GM19193 (cell line): ENCODE measurements around the gene SLC37A4.

ENCODE experiments used
- POLR2A ChIP-seq: IDR thresholded peaks from 4 replicates; pipeline ENCODE4 v1.6.1; 2011; ENCODE audit not compliant: insufficient read depth, insufficient read length; ENCODE audit errors: extremely low read depth

SLC37A4 gene

DNA sequence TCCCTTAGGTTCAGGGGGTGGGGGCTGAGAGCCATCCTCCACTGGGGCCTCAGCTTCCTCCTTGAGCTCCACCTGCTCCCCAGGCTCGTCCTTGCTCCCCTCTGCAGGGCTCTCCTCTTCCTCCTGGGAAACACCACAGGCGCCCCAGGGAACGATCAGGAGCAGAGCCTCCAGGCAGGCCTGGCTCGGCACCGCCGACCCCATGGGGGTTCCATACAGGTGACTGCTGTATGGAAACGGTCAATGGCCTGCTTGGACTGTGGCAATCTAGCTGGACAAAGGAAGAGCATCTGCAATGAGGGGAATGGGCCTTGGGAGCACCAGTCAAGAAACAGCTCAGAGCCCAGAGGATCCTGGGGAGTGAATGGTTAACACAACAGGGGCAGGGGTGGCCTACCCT lies 18.4 kb upstream of the SLC37A4 start:
- TF ChIP-seq POLR2A, result no peak

DNA sequence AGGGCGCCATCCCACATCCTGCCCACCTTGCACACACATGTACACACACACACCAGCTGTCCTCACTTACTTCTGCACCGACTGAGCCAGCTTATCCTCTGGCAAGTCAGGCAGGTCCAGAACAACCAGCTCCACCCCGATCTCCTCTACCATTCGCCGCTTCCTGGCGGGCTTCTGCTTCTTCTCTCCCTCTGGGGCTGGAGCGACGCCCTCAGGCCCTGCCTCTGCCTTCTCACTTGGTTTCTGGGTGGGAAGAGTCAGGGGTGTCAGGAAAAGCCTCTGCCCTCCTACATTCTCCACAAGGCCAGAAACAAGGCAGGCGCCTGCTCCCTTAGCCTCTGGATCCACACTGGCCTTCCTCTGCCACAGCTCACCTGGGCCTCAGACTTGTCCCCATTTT lies 18.0 kb upstream of the SLC37A4 start:
- no peak for TF ChIP-seq POLR2A

DNA sequence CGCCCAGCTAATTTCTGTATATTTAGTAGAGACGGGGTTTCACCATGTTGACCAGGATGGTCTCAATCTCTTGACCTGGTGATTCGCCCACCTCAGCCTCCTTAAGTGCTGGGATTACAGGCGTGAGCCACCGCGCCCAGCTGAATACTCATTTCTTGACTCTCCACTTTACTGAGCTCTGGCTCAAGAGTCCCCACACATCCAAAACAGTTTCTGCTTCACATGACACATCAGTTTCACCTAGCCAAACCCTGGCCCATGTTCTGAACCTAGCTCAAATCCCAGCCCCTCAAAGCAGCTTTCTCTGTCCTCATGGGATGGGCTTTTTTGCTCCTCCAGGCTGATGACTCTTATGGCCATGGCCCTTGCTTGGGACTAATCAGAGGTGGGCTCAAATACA lies 16.5 kb upstream of the SLC37A4 start:
- TF ChIP-seq POLR2A, result no peak

DNA sequence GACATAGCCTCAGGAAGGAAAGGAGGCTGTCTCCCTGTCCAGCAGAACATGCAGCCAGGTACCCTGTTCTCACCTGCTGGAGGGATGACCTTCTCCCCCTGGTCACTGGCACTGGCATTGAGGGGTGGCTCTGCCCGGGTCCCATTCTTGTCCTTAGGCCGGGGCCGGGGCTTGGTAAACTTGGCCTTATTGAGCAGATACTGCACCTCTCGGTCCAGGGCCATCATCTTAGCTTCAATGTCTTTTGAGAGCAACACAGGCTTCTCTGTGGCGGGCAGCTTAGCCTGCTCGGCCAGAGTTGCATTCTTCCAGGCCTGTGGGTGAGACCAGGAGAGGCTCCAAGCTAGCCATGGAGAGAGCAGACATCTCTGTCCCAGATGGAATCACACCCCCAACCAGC lies 15.8 kb upstream of the SLC37A4 start:
- no peak for TF ChIP-seq POLR2A

DNA sequence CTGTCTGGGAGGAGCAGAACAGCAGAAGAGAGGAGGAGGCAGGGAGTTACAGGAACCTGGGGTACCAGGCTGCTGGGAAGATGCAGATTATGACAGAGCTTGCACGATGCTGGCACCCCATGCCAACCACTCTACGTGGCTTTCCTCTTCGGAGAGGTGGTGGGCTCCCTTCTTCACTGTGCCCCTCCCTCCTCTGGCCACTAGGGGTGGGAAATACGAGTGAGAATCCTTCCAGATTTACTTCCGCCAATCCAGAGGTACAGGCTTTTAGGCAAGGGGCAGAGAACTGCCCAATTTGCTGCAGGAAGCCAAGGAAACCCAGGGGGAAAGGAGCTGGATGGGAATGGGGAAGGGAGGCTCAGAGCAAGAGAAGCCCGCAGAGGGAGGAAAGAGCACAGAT lies 14.0 kb upstream of the SLC37A4 start:
- TF ChIP-seq POLR2A, result no peak

DNA sequence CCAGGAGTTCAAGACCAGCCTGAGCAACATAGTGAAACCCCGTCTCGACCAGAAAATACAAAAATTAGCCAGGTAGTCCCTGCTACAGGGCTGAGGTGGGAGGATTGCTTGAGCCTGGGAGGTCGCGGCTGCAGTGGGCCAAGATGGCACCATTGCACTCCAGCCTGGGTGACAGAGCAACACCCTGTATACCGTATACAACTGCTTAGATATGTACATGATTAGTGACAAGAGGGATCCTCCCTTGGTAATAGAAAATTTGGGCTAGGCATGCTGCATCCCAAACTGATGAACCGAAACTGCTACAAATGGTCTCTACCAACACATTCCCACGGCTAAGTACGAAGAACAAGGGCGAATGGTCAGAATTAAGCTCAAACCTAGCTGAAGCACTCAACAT lies 12.2 kb upstream of the SLC37A4 start:
- no peak for TF ChIP-seq POLR2A

DNA sequence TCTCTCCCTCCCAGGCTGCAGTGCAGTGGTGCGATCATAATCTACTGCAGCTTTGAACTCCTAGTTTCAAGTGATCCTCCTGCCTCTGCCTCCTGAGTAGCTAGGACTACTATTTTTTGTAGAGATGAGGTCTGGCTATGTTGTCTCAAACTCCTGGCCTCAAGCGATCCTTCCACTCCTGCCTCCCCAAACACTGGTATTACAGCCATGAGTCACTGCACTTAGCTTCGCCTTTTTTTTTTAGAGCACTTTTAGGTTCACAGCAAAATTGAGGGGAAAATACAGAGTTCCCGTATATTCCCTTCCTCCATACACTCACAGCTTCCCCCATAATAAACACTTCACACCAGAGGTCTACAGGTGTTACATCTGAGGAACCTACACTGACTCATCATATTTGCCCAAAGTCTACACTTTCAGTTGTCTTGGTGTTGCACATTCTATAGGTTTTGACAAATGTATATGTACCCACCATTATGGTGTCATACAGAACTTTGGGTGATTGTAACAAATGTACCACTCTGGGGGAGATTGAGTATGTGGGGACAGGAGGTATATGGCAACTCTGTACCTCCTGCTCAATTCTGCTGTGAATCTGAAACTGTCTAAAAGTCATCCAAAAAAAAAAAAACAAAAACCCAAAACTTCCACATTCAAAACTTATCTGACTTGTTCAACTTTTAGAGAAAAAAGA lies 11.3 kb upstream of the SLC37A4 start:
- TF ChIP-seq POLR2A, result no peak

DNA sequence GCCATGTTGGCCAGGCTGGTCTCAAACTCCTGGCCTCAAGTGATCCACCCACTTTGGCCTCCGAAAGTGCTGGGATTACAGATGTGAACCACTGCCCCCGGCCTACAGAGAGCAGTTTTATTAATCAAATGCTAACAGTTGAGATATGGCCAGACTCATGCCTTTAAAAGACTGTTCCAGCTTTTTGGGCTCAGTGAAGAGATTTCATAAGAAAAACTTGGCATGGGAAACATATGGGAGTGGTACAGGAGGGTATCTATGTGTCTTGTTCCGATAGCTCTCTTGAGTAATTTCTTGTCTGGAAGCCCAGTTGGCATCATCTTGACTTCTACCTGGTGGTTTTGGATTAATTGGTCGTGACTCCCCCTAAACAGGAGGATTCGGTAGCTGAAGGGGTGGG lies 8.2 kb upstream of the SLC37A4 start:
- no peak for TF ChIP-seq POLR2A

DNA sequence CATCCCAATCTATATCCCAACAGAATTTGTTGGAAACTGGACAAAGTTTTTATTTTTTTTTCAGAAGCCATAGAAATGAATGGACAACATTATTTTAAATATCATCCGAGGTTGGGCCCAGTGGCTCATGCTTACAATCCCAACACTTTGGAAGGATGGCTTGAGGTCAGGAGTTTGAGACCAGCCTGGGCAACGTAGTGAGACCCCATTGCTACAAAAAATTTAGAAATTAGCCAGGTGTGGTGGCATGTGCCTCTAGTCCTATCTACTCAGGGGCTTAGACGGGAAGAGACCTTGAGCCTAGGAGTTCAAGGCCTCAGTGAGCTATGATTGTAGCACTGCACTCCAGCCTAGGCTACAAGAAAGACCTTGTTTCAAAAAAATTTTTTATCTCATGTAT lies 4.1 kb upstream of the SLC37A4 start:
- no peak for TF ChIP-seq POLR2A

DNA sequence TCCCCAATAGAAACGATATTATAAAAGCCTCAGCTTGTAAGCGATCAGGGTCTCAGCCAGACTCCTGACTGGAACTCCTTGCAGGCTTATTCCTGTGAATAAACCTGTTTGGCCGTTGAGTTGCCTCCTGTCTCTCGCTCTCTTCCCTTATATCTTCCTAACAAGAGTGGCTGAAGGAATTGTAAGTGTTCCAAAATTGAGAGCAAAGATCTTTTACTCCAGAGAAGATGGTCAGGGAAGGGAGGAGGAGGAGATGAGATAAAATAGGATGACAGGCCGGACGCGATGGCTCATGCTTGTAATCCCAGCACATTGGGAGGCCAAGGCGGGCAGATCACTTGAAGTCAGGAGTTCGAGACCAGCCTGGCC lies 1.2 kb upstream of the SLC37A4 start:
- no peak for TF ChIP-seq POLR2A

DNA sequence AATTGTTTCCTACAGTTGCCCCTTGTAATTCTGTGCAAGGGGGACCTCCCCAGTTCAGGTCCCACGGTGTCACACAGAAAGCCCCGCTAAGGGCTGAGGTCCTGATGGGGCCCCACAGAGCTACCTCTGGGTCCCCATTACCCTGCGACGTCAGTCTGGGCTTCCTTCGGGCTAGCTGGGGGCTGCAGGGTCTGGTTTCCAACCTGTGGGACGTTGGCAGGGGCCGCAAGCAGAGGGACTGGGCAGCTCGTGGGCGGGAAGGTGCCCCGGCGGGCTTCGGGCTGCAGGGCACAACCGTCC lies 698 bp downstream of the SLC37A4 start:
- no peak for TF ChIP-seq POLR2A

DNA sequence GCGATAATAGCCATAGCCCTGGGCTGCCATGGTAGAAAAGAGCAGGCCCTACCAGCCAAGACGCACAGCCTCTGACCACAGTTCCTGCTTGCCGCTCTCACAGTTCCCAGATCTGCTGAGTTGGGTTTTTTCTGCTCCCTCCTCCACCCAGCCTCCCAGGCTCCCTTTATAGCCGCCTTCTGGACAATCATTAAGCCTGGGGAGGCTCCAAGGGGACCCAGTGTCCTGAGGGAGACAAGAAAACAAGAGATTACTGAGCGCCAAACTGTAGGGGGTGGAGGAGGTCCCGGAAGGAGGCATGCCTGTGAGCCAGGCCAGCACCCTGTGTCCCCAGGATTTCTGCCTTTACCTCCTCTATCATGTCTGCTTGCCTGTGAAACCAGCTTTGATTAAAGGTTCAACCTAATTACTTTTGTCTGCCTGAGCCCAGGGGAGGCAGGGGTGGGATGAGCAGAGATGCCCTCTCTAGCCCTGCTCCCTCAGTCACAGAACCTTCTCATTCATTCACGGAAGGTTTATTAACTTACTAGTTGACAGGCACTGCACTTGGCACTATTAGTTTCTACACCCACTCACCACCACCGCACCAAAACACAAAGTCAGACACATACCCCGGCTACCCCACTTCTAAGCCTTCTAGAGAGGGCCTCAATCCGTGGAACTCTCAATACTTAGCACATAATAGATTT lies 1.2 kb downstream of the SLC37A4 start:
- TF ChIP-seq POLR2A, result no peak

DNA sequence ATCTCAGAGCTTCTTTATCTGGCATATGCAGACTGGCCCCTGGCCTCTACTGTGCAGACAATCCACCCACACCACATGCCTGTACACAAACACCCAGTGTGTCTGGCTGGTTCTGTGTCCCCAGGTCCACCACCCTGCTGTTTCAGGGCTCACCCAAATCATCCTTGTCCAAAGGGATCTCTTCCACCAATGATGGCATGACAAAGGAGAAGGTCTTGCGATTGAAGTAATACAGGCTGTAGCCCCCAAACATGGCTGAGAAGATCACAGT lies 1.7 kb downstream of the SLC37A4 start:
- TF ChIP-seq POLR2A, result no peak

DNA sequence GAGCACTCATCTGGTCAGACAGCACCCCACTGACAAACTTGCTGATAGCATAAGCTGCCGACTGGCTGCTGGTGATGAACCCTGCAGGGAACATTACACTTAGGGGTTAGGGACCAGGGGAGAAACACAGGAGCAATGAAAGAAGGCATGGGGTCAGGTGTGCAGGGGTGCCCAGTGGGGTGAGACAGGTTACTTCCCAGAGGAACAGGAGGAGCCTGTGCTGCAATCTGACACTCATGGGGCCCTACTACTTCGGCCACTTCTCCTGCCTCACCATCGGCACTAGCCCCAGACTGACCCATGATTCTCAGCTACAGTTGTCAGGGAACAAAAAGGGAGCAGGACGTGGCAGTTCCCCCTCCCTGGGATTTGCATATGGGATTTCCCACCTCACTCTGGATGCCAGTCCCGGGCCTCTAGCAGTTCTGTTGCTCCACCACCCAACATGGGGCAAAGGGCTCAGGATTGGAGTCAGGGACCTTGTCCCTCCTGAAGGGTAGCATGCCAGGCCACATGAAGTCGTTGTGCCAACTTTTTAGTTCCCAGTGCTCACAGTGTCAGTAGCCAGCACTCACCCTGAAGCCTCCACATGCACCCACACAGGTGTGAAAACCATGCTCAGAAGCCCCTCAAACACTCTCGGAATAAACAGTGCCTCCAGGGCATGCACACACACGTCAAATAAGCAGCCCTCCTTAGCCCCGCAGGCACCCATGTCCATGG lies 2.2 kb downstream of the SLC37A4 start:
- TF ChIP-seq POLR2A, result no peak

DNA sequence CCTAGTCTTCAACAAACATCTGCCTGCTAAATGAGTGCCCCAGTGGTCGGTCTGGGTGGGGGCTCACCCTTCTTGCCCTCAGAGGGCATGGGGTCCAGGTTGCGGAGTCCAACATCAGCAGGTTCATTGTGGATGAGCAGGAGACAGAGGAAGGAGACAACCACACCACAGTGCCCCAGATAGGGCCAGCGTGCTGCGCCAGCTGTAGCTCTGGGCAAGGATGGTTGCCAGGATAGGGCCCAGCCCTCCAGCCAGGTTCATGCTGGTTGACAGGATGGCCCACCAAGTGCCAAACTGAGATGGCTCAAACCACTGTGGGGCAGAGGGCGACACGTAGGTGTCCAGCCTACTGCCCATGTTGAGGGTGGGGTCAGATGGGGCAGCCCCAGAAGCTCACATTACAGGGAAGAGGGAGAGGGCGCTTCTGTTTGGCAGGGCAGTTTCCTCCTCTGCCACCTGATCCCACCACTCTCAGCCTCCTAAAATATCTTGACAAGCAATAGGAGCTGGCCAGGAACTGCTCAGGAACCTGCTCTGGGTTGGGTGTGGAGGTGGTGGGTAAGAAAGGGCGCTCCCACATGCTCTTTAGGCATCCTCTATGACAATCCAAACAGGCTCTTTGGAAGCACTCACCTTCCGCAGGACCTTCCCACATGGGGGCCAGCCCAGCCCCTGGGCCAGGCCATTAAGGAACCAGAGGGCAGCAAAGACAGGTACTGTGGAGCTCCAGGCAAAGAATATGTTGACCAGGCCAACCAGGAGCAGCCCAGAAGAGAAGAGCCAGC lies 2.9 kb downstream of the SLC37A4 start:
- TF ChIP-seq POLR2A, result no peak

DNA sequence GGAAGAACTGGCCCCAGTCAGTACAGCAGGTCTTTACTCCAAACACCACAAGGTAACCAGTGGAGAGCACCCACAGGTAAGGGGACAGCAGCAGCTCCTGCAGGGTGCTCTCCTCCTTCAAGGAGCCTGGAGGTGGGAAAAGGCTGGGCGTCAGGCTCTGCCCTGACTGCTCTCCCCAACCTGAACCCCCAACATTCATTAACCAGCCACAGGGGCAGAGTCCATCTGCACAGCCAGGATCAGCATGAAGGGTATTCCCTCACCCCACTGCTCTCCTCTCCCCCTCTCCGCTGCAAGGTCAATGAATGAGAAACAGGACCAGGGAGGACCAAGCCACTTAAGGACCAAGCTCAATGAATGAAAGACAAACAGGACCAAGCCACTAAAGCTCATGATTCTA lies 3.7 kb downstream of the SLC37A4 start:
- TF ChIP-seq POLR2A, result no peak
